Choroid plexus epithelial cell (primary cell): ENCODE measurements around the gene HPGDS.
A peak's percentile ranks its signal among the peaks of the same experiment; 100 is the strongest.
"Not testable (repeated sequence)": the region's sequence is repeated elsewhere in the genome, so short reads cannot be mapped to it uniquely, and the experiment has no call there.

ENCODE experiments used
- DNase-seq: peaks from one replicate; pipeline ENCODE4 v3.0.0-alpha.2; 2010; ENCODE audit warnings: low read depth
- H3K4me3 ChIP-seq: 2 replicates; pipeline ENCODE4 v1.5.1; 2011; ENCODE audit warnings: low read depth, mild to moderate bottlenecking, control low read depth, low read length, moderate library complexity
- CTCF ChIP-seq: conservative IDR thresholded peaks from 2 replicates; pipeline ENCODE4 v1.5.1; 2011; ENCODE audit warnings: low read depth, mild to moderate bottlenecking, control low read depth, inconsistent platforms, low read length, moderate library complexity

Gene HPGDS

GRCh38 chr4:94341481-94342370 is 910 bp downstream of the HPGDS start:
- peak; percentile 42 for DNase-seq
- H3K4me3 ChIP-seq, result no peak overlapping the region
- no peak for TF ChIP-seq CTCF

GRCh38 chr4:94339779-94340178 is 2.9 kb downstream of the HPGDS start:
- no peak for DNase-seq
- TF ChIP-seq CTCF, result no peak
- no peak overlapping the region for H3K4me3 ChIP-seq

- H3K4me3 ChIP-seq, result no peak overlapping the region
- no peak for TF ChIP-seq CTCF
- no peak for DNase-seq
Observed at GRCh38 chr4:94338681-94339351, 3.8 kb downstream of the HPGDS start.

GRCh38 chr4:94336791-94337190 is 5.8 kb downstream of the HPGDS start:
- not testable (repeated sequence) for H3K4me3 ChIP-seq, DNase-seq

GRCh38 chr4:94336303-94336702 is 6.3 kb downstream of the HPGDS start:
- no peak for TF ChIP-seq CTCF
- no peak overlapping the region for H3K4me3 ChIP-seq
- DNase-seq, result no peak

GRCh38 chr4:94334962-94335361 is 7.7 kb downstream of the HPGDS start:
- no peak for TF ChIP-seq CTCF
- H3K4me3 ChIP-seq, result no peak overlapping the region
- DNase-seq, result no peak

- DNase-seq, result no peak
- no peak for TF ChIP-seq CTCF
- no peak overlapping the region for H3K4me3 ChIP-seq
Observed at GRCh38 chr4:94334476-94334875, 8.2 kb downstream of the HPGDS start.
